ENCODE data around the gene ALOX15B.
A peak's percentile ranks its signal among the peaks of the same experiment; 100 is the strongest.

ALOX15B gene

GRCh38 chr17:8039611-8040168 is 831 bp downstream of the ALOX15B start:
- TF ChIP-seq EZH2phosphoT487 (IDR thresholded peaks at IDR 0.05; ENCODE audit: borderline replicate concordance), result no peak
- no peaks in the 10 kb centered on the region for H3K36me3 ChIP-seq (ENCODE audit: insufficient read depth, low read length)
- H3K4me2 ChIP-seq (ENCODE audit: low read depth, low read length, poor library complexity, severe bottlenecking), result no peak overlapping the region
- no peaks in the 10 kb centered on the region for H3K27me3 ChIP-seq (ENCODE audit: insufficient read depth, low read length, poor library complexity, severe bottlenecking)
- H3K4me3 ChIP-seq (ENCODE audit: low read length, poor library complexity, severe bottlenecking), result no peak overlapping the region
- no peaks in the 10 kb centered on the region for H4K20me1 ChIP-seq (ENCODE audit: insufficient read depth, low read length, poor library complexity, severe bottlenecking)
- H3K4me1 ChIP-seq (ENCODE audit: insufficient read depth, low read length, poor library complexity, severe bottlenecking), result peaks cover 5% of the 10 kb centered on the region
- no peak overlapping the region for H3K9ac ChIP-seq (ENCODE audit: low read depth, low read length, poor library complexity, severe bottlenecking)
- H3K79me2 ChIP-seq (ENCODE audit: insufficient read depth, low read length), result no peaks in the 10 kb centered on the region
- no peaks in the 10 kb centered on the region for H3K9me2 ChIP-seq (replicated peaks; ENCODE audit: low read depth, low read length)
- H3K9me3 ChIP-seq (ENCODE audit: insufficient read depth, low read depth, low read length), result no peaks in the 10 kb centered on the region
- H3F3A ChIP-seq (ENCODE audit: low read depth), result no peaks in the 10 kb centered on the region
- no peak overlapping the region for H2AFZ ChIP-seq (ENCODE audit: low read length)

DNA sequence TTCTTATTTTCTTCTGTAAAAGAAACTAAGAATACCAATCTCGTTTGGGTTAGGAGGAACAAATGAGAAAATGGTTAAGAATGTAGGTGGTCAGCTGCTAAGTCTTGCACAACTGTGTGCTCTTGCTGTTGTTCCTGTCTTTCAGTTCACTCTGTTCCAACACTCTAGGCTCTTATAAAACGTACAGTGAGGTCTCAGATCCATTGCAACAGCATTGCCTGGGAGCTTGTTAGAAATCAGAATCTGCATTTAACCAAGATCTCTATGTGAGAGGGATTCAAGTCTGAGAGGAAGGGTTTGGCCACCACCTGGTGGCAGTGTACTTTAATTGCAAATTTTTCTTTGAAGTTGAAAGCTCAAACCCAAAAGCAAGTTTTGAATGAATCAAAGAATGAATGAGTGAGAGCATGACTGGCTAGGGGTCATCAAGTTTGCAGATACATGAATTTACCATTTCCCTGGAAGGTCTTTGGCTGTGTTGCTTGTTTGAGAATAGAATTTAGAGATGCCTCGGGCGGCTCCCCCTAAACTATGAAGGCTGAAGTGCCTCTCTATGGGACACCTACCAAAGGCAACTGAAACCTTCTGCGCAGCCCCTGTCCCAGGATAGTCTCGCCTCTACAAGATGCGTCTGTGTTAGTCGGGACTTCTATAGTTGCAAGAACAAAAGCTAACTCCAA is 2.5 kb downstream of the ALOX15B start:
- no peaks in the 10 kb centered on the region for H3K79me2 ChIP-seq (ENCODE audit: insufficient read depth, low read length)
- no peak overlapping the region for H3K9ac ChIP-seq (ENCODE audit: low read depth, low read length, poor library complexity, severe bottlenecking)
- no peaks in the 10 kb centered on the region for H3K27me3 ChIP-seq (ENCODE audit: insufficient read depth, low read length, poor library complexity, severe bottlenecking)
- H3K4me2 ChIP-seq (ENCODE audit: low read depth, low read length, poor library complexity, severe bottlenecking), result peak overlapping the region; percentile 12
- no peaks in the 10 kb centered on the region for H4K20me1 ChIP-seq (ENCODE audit: insufficient read depth, low read length, poor library complexity, severe bottlenecking)
- no peaks in the 10 kb centered on the region for H3K36me3 ChIP-seq (ENCODE audit: insufficient read depth, low read length)
- no peaks in the 10 kb centered on the region for H3K9me2 ChIP-seq (replicated peaks; ENCODE audit: low read depth, low read length)
- no peaks in the 10 kb centered on the region for H3F3A ChIP-seq (ENCODE audit: low read depth)
- peaks cover 5% of the 10 kb centered on the region for H3K4me1 ChIP-seq (ENCODE audit: insufficient read depth, low read length, poor library complexity, severe bottlenecking)
- H2AFZ ChIP-seq (ENCODE audit: low read length), result no peak overlapping the region
- no peak overlapping the region for H3K4me3 ChIP-seq (ENCODE audit: low read length, poor library complexity, severe bottlenecking)
- no peak for TF ChIP-seq EZH2phosphoT487 (IDR thresholded peaks at IDR 0.05; ENCODE audit: borderline replicate concordance)
- peak; percentile 83 for TF ChIP-seq CTCF (conservative IDR thresholded peaks at IDR 0.05; ENCODE audit: low read length)
- no peaks in the 10 kb centered on the region for H3K9me3 ChIP-seq (ENCODE audit: insufficient read depth, low read depth, low read length)

DNA sequence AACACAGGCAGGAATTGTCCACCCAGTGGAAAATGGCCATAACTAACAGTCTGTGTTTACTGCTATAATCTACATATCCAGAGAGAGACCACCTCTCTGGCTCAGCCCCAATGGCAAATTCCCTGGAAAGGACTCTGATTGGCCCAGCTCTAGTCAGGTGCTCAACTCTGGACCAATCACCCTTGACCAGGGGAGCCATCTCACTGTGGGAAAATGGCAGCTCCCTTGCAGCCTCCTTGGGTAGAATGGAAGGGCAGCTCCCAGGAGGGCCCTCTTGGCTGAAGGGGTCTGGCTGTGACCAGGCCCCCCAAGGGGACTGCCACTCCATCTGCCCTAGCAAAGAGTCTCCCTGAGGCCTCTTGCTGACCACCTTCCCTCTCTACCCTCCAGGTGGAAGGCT is 3.1 kb downstream of the ALOX15B start:
- Histone ChIP-seq H3K9me2 (replicated peaks; ENCODE audit: low read depth, low read length) (no peaks in the 10 kb centered on the region), H3K36me3 (ENCODE audit: insufficient read depth, low read length) (no peaks in the 10 kb centered on the region), H4K20me1 (ENCODE audit: insufficient read depth, low read length, poor library complexity, severe bottlenecking) (no peaks in the 10 kb centered on the region), H3K9ac (ENCODE audit: low read depth, low read length, poor library complexity, severe bottlenecking) (no peak overlapping the region), H3K9me3 (ENCODE audit: insufficient read depth, low read depth, low read length) (no peaks in the 10 kb centered on the region), H2AFZ (ENCODE audit: low read length) (peak overlapping the region; percentile 72; the same call in 1 of the 2 replicates), H3K4me2 (ENCODE audit: low read depth, low read length, poor library complexity, severe bottlenecking) (peak overlapping the region; percentile 7), H3K4me3 (ENCODE audit: low read length, poor library complexity, severe bottlenecking) (no peak overlapping the region), H3K27me3 (ENCODE audit: insufficient read depth, low read length, poor library complexity, severe bottlenecking) (no peaks in the 10 kb centered on the region), H3K4me1 (ENCODE audit: insufficient read depth, low read length, poor library complexity, severe bottlenecking) (peaks cover 5% of the 10 kb centered on the region), H3F3A (ENCODE audit: low read depth) (no peaks in the 10 kb centered on the region), H3K79me2 (ENCODE audit: insufficient read depth, low read length) (no peaks in the 10 kb centered on the region)
- TF ChIP-seq EZH2phosphoT487 (IDR thresholded peaks at IDR 0.05; ENCODE audit: borderline replicate concordance) (no peak), CTCF (conservative IDR thresholded peaks at IDR 0.05; ENCODE audit: low read length) (no peak)

All from Loucy (cell line).